ENCODE data around the gene FOXP4. TPM values are rescaled to one million over a fixed set of nuclear protein-coding genes. Genes with fewer than 3 reads are reported as not detected.

The FOXP4 gene
- total RNA-seq, 4 donors from 2014 or later = 12.6 to 42.4 (median 23.7) TPM

- DNase-seq = no peak
- H3K27me3 ChIP-seq = no peaks in the 10 kb centered on the region
- TF ChIP-seq CTCF (IDR thresholded peaks at IDR 0.05) = no peak
- TF ChIP-seq POLR2A (IDR thresholded peaks at IDR 0.05) = no peak
- 97 to 98% methylated on average over 2 of the region's 2 CpGs for WGBS, 2 donors
- peaks cover 38 to 68% of the 10 kb centered on the region in 2 donors for H3K4me1 ChIP-seq
- intact Hi-C loops (cut with DNase I) = loop anchor here (5.0 kb wide), 2 partner anchors 33 to 42 kb away; no protein-coding TSS in a partner anchor
- no peaks in the 10 kb centered on the region for H3K36me3 ChIP-seq
- peak overlapping the region in 1 of 3 donors; percentile 85 for H3K27ac ChIP-seq
- no peak overlapping the region for H3K4me3 ChIP-seq (replicated peaks in 1 of 3)
- H3K9me3 ChIP-seq = no peaks in the 10 kb centered on the region
Measured at GRCh38 chr6:41549673-41550072, 3.5 kb downstream of the FOXP4 start.

GRCh38 chr6:41551086-41551700, 5.0 kb downstream of the FOXP4 start:
- Histone ChIP-seq H3K9me3 (no peaks in the 10 kb centered on the region), H3K27me3 (no peaks in the 10 kb centered on the region), H3K4me1 (peaks cover 42 to 64% of the 10 kb centered on the region in 2 donors), H3K27ac (no peak overlapping the region), H3K36me3 (no peaks in the 10 kb centered on the region), H3K4me3 (replicated peaks in 1 of 3) (no peak overlapping the region)
- intact Hi-C loops (cut with DNase I) = no loop called here
- no peak for TF ChIP-seq CTCF (IDR thresholded peaks at IDR 0.05)
- no peak for TF ChIP-seq POLR2A (IDR thresholded peaks at IDR 0.05)
- WGBS, 2 donors = 79 to 82% methylated on average over 12 of the region's 12 CpGs
- DNase-seq = peak in 1 of 2 donors; percentile 36

- Histone ChIP-seq H3K4me1 (peaks cover 49 to 70% of the 10 kb centered on the region in 2 donors), H3K27ac (no peak overlapping the region), H3K9me3 (no peaks in the 10 kb centered on the region), H3K27me3 (no peaks in the 10 kb centered on the region), H3K36me3 (no peaks in the 10 kb centered on the region), H3K4me3 (replicated peaks in 1 of 3) (no peak overlapping the region)
- 78 to 84% methylated on average over 9 of the region's 9 CpGs for WGBS, 2 donors
- TF ChIP-seq POLR2A (IDR thresholded peaks at IDR 0.05) = no peak
- no peak for TF ChIP-seq CTCF (IDR thresholded peaks at IDR 0.05)
- no peak for DNase-seq
- intact Hi-C loops (cut with DNase I) = no loop called here
Measured at GRCh38 chr6:41551857-41552256, 5.7 kb downstream of the FOXP4 start.

GRCh38 chr6:41552723-41553122, 6.5 kb downstream of the FOXP4 start:
- DNase-seq = no peak
- Histone ChIP-seq H3K4me3 (replicated peaks in 1 of 3) (no peak overlapping the region), H3K27me3 (no peaks in the 10 kb centered on the region), H3K36me3 (no peaks in the 10 kb centered on the region), H3K27ac (no peak overlapping the region), H3K4me1 (peaks cover 55 to 79% of the 10 kb centered on the region in 2 donors), H3K9me3 (no peaks in the 10 kb centered on the region)
- 75 to 83% methylated on average over 7 to 10 of the region's 10 CpGs for WGBS, 2 donors
- intact Hi-C loops (cut with DNase I) = no loop called here
- TF ChIP-seq POLR2A (IDR thresholded peaks at IDR 0.05) (no peak), CTCF (IDR thresholded peaks at IDR 0.05) (no peak)

- Histone ChIP-seq H3K4me1 (peaks cover 63 to 87% of the 10 kb centered on the region in 2 donors), H3K4me3 (replicated peaks in 1 of 3) (no peak overlapping the region), H3K27me3 (no peaks in the 10 kb centered on the region), H3K9me3 (no peaks in the 10 kb centered on the region), H3K36me3 (no peaks in the 10 kb centered on the region), H3K27ac (peak overlapping the region in 1 of 3 donors; percentile 21)
- 18 to 42% methylated on average over 1 of the region's 1 CpG for WGBS, 2 donors
- peak in 1 of 2 donors; percentile 24 for DNase-seq
- TF ChIP-seq POLR2A (IDR thresholded peaks at IDR 0.05) = no peak
- no peak for TF ChIP-seq CTCF (IDR thresholded peaks at IDR 0.05)
- intact Hi-C loops (cut with DNase I) = no loop called here
Measured at GRCh38 chr6:41553405-41553999, 7.3 kb downstream of the FOXP4 start.

Data from thyroid gland (tissue), 4 donors.